ENCODE data around the gene SENP7.

GRCh38 chr3:101464235-101464634 is 48.8 kb downstream of the SENP7 start:
- TF ChIP-seq CTCF (IDR thresholded peaks at IDR 0.05; ENCODE audit: poor library complexity, severe bottlenecking) = no peak
- no peak for TF ChIP-seq POLR2AphosphoS5 (IDR thresholded peaks at IDR 0.05)
- TF ChIP-seq EP300 (conservative IDR thresholded peaks at IDR 0.05; ENCODE audit: poor library complexity, severe bottlenecking) = no peak
- no peak for TF ChIP-seq MXI1 (conservative IDR thresholded peaks at IDR 0.05; ENCODE audit: poor library complexity, severe bottlenecking)
- TF ChIP-seq REST (IDR thresholded peaks at IDR 0.05; ENCODE audit: borderline replicate concordance) = no peak
- TF ChIP-seq EZH2 (IDR thresholded peaks at IDR 0.05; ENCODE audit: borderline replicate concordance, insufficient read depth, low read length, poor library complexity, severe bottlenecking) = no peak
- TF ChIP-seq RAD21 (conservative IDR thresholded peaks at IDR 0.05) = no peak
- TF ChIP-seq SMC3 (conservative IDR thresholded peaks at IDR 0.05; ENCODE audit: poor library complexity) = no peak

Data from neural cell (in vitro differentiated cells).